Measurements from ENCODE around the gene SCART1.

DNA sequence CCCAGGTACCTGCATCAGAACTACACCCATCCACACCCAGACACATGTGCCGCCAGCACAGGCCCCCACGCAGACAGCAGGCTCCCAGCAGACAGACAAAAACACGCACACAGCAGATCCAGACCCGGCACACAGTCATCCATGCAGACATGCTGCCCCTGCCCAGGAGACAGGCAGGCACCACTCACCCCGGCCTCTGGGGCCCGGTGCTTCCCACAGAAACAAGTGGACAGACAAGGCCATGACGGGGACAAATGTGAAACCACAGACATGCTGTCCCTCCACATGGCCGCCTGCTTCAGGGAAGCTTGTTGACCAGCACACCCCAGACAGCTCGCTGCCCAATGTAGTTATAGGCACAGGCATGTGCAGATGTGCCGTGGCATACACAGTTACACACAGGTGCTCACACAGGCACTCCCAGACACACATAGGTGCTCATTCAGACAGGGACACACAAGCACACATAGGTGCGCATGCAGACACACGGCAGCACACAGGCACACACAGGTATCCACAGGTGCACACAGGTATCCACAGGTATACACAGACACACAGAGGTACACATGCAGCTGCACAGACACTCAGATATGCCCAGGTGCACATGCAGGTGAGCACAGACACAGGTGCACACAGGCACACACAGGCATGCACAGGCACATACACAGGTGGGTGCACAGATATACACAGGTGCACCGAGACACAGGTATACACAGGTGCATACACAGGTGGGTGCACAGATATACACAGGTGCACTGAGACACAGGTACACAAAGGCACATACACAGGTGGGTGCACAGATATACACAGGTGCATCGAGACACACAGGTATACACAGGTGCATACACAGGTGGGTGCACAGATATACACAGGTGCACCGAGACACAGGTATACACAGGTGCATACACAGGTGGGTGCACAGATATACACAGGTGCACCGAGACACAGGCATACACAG is 10.5 kb upstream of the SCART1 start:
- TF ChIP-seq SIN3A (IDR thresholded peaks at IDR 0.05; ENCODE audit: low read depth, low read length) (no peak), SPI1 (IDR thresholded peaks at IDR 0.05; ENCODE audit: borderline replicate concordance, insufficient read depth, low read depth, low read length) (no peak)
